ENCODE measurements around the gene CCDC160. TPM values are rescaled to one million over a fixed set of nuclear protein-coding genes. Genes with fewer than 3 reads are reported as not detected.

The CCDC160 gene
- total RNA-seq, 4 donors from 2014 or later = 2.1 TPM; not detected in 3

DNA sequence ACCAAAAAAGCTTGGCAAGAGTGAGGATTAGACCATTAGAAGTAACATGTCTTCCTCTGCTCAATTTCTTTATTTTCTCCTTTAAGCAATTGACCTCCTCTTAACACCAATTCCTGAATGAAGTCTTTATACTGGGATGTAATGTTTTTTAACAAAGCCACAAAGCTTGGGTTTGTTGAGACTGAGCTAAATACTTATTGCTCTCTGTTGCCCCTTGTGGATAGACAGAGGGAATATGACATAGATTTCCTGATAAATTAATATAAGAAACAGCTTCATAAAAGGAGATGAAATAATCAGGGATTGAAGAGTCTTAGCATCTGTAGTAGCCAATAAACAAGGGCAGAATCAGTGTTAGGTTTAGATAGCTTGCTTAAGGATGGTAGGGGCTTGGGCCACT is 57.6 kb downstream of the CCDC160 start:
- Histone ChIP-seq H3K27me3 (peaks cover 0 to 6% of the 10 kb centered on the region in 2 donors), H3K4me3 (no peak overlapping the region), H3K9me3 (no peaks in the 10 kb centered on the region), H3K4me1 (no peaks in the 10 kb centered on the region), H3K36me3 (no peaks in the 10 kb centered on the region), H3K27ac (no peak overlapping the region)
- intact Hi-C loops (cut with DNase I; ENCODE audit: low total_unique reads) = no loop called here
- DNase-seq = no peak
- TF ChIP-seq, protein P1, sequence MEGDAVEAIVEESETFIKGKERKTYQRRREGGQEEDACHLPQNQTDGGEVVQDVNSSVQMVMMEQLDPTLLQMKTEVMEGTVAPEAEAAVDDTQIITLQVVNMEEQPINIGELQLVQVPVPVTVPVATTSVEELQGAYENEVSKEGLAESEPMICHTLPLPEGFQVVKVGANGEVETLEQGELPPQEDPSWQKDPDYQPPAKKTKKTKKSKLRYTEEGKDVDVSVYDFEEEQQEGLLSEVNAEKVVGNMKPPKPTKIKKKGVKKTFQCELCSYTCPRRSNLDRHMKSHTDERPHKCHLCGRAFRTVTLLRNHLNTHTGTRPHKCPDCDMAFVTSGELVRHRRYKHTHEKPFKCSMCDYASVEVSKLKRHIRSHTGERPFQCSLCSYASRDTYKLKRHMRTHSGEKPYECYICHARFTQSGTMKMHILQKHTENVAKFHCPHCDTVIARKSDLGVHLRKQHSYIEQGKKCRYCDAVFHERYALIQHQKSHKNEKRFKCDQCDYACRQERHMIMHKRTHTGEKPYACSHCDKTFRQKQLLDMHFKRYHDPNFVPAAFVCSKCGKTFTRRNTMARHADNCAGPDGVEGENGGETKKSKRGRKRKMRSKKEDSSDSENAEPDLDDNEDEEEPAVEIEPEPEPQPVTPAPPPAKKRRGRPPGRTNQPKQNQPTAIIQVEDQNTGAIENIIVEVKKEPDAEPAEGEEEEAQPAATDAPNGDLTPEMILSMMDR (IDR thresholded peaks at IDR 0.05) = no peak
- TF ChIP-seq POLR2A (IDR thresholded peaks at IDR 0.05) = no peak

Other genes with a start within 250 kb of the CCDC160 start
- 10 to 100 TPM in 3 of 4 donors, 1 to 10 TPM in 1; 8.2 to 68.9 (median 14.4) TPM for gene PHF6, start 136.1 kb downstream of the CCDC160 start, total RNA-seq
- 10 to 100 TPM in 3 of 4 donors, 1 to 10 TPM in 1; 5.3 to 20.4 (median 16.2) TPM for gene HPRT1, start 223.0 kb downstream of the CCDC160 start, total RNA-seq

Data from uterus (tissue), 4 donors.